H9 (cell line): Measurements from ENCODE around the gene METTL8. TPM values are rescaled to one million over a fixed set of nuclear protein-coding genes. Genes with fewer than 3 reads are reported as not detected.

ENCODE experiments used
- DNase-seq: peaks from one replicate; pipeline ENCODE4 v3.0.0-alpha.2; 2017
- H2AFZ ChIP-seq: one replicate; pipeline ENCODE4 v1.6.1; 2013; ENCODE audit warnings: mild to moderate bottlenecking, low read length, control low read depth, moderate library complexity
- H2AK5ac ChIP-seq: 2 replicates; pipeline ENCODE4 v1.6.1; 2013; ENCODE audit warnings: low read length, control low read depth, mixed read lengths; ENCODE audit not compliant: insufficient read length
- H2BK120ac ChIP-seq: one replicate; pipeline ENCODE4 v1.6.1; 2013; ENCODE audit warnings: low read depth, mild to moderate bottlenecking, low read length, control low read depth, inconsistent platforms; ENCODE audit not compliant: poor library complexity, severe bottlenecking
- H2BK12ac ChIP-seq: 2 replicates; pipeline ENCODE4 v1.6.1; 2013; ENCODE audit warnings: low read length, control low read depth, mixed read lengths, low read depth; ENCODE audit not compliant: insufficient read length
- H2BK15ac ChIP-seq: 2 replicates; pipeline ENCODE4 v1.6.1; 2013; ENCODE audit warnings: low read depth, low read length, control low read depth
- H2BK20ac ChIP-seq: one replicate; pipeline ENCODE4 v1.6.1; 2013; ENCODE audit warnings: low read depth, mild to moderate bottlenecking, low read length, control low read depth, inconsistent platforms; ENCODE audit not compliant: poor library complexity, severe bottlenecking
- H2BK5ac ChIP-seq: 2 replicates; pipeline ENCODE4 v1.6.1; 2013; ENCODE audit warnings: low read length, control low read depth, mixed read lengths; ENCODE audit not compliant: insufficient read length
- H3K14ac ChIP-seq: 2 replicates; pipeline ENCODE4 v1.6.1; 2013; ENCODE audit warnings: low read length, control low read depth; ENCODE audit not compliant: insufficient read depth
- H3K18ac ChIP-seq: 2 replicates; pipeline ENCODE4 v1.6.1; 2013; ENCODE audit warnings: low read depth, mild to moderate bottlenecking, mixed read lengths, low read length, control low read depth; ENCODE audit not compliant: insufficient read length
- H3K23ac ChIP-seq: 2 replicates; pipeline ENCODE4 v1.6.1; 2013; ENCODE audit warnings: low read length, control low read depth, mixed read lengths, low read depth; ENCODE audit not compliant: insufficient read length
- H3K23me2 ChIP-seq: 2 replicates; pipeline ENCODE4 v1.6.1; 2013; ENCODE audit warnings: low read depth, mild to moderate bottlenecking, mixed read lengths, low read length, control low read depth; ENCODE audit not compliant: insufficient read length, poor library complexity, severe bottlenecking
- H3K27ac ChIP-seq: 2 replicates; pipeline ENCODE4 v1.5.1; 2013; ENCODE audit warnings: low read length, control low read depth, mixed read lengths, low read depth; ENCODE audit not compliant: insufficient read length
- H3K27me3 ChIP-seq: 2 replicates; pipeline ENCODE4 v1.6.1; 2013; ENCODE audit warnings: low read length, control low read depth, inconsistent platforms; ENCODE audit not compliant: insufficient read depth
- H3K4ac ChIP-seq: 2 replicates; pipeline ENCODE4 v1.6.1; 2013; ENCODE audit warnings: low read depth, mild to moderate bottlenecking, control low read depth, inconsistent platforms, low read length, moderate library complexity
- H3K4me1 ChIP-seq: 2 replicates; pipeline ENCODE4 v1.6.1; 2013; ENCODE audit warnings: low read length, control low read depth, inconsistent platforms; ENCODE audit not compliant: insufficient read depth
- H3K4me2 ChIP-seq: 2 replicates; pipeline ENCODE4 v1.6.1; 2013; ENCODE audit warnings: low read length, control low read depth, mixed read lengths; ENCODE audit not compliant: insufficient read length, insufficient read depth
- H3K56ac ChIP-seq: 2 replicates; pipeline ENCODE4 v1.6.1; 2013; ENCODE audit warnings: low read depth, mild to moderate bottlenecking, mixed read lengths, low read length, control low read depth; ENCODE audit not compliant: insufficient read length
- H3K79me1 ChIP-seq: 2 replicates; pipeline ENCODE4 v1.6.1; 2013; ENCODE audit warnings: low read depth, mild to moderate bottlenecking, moderate library complexity, low read length, control low read depth, inconsistent platforms; ENCODE audit not compliant: insufficient read depth, poor library complexity, severe bottlenecking
- H3K79me2 ChIP-seq: 2 replicates; pipeline ENCODE4 v1.6.1; 2013; ENCODE audit warnings: low read length, control low read depth, inconsistent platforms; ENCODE audit not compliant: insufficient read depth
- H3K9ac ChIP-seq: 2 replicates; pipeline ENCODE4 v1.6.1; 2013; ENCODE audit warnings: low read length, control low read depth, mixed read lengths; ENCODE audit not compliant: insufficient read length; ENCODE audit errors: extremely low read depth
- H3K9me3 ChIP-seq: one replicate; pipeline ENCODE4 v1.6.1; 2013; ENCODE audit warnings: low read depth, low read length, inconsistent platforms; ENCODE audit not compliant: control insufficient read depth
- H3T11ph ChIP-seq: one replicate; pipeline ENCODE4 v1.6.1; 2013; ENCODE audit warnings: mild to moderate bottlenecking, low read length, control low read depth, inconsistent platforms
- H4K20me1 ChIP-seq: one replicate; pipeline ENCODE4 v1.6.1; 2013; ENCODE audit not compliant: control insufficient read depth, insufficient read length, insufficient read depth
- H4K5ac ChIP-seq: 2 replicates; pipeline ENCODE4 v1.6.1; 2013; ENCODE audit warnings: low read depth, mild to moderate bottlenecking, mixed read lengths, low read length, control low read depth; ENCODE audit not compliant: insufficient read length
- H4K8ac ChIP-seq: replicated peaks from 2 replicates; pipeline ENCODE4 v1.6.1; 2013; ENCODE audit warnings: low read length, control low read depth, mixed read lengths, low read depth; ENCODE audit not compliant: insufficient read length
- H4K91ac ChIP-seq: 2 replicates; pipeline ENCODE4 v1.6.1; 2013; ENCODE audit warnings: low read depth, mild to moderate bottlenecking, moderate library complexity, mixed read lengths, low read length, control low read depth; ENCODE audit not compliant: insufficient read length
- H3K27ac Mint-ChIP-seq, 3 experiments: 2 replicates in 2 of 3; 3 replicates in 1 of 3; pipeline ENCODE4 v1.8.0; 2020 to 2021; ENCODE audit warnings: mixed read lengths in 3 of 3, mild to moderate bottlenecking in 1 of 3, moderate library complexity in 1 of 3
- H3K27me3 Mint-ChIP-seq: 2 replicates; pipeline ENCODE4 v1.8.0; 2021; ENCODE audit warnings: low read depth, mild to moderate bottlenecking, moderate library complexity, mixed read lengths
- H3K36me3 Mint-ChIP-seq, 3 experiments: 2 replicates in 2 of 3; 3 replicates in 1 of 3; pipeline ENCODE4 v1.8.0; 2020 to 2021; ENCODE audit warnings: low read depth in 3 of 3, mixed read lengths in 3 of 3; ENCODE audit not compliant: insufficient read depth in 1 of 3
- H3K4me1 Mint-ChIP-seq, 2 experiments: 2 replicates each; pipeline ENCODE4 v1.8.0; 2020; ENCODE audit warnings: mixed read lengths in 2 of 2
- H3K4me3 Mint-ChIP-seq, 2 experiments: 2 replicates in 1 of 2; 3 replicates in 1 of 2; pipeline ENCODE4 v1.8.0; 2020 to 2021; ENCODE audit warnings: mild to moderate bottlenecking in 2 of 2, mixed read lengths in 2 of 2, moderate library complexity in 1 of 2
- H3K9me3 Mint-ChIP-seq, 2 experiments: 2 replicates in 1 of 2; 3 replicates in 1 of 2; pipeline ENCODE4 v1.8.0; 2020; ENCODE audit warnings: mild to moderate bottlenecking in 2 of 2, mixed read lengths in 2 of 2, moderate library complexity in 1 of 2
- WGBS: extraction: QIAGEN DNeasy Blood & Tissue Kit; methylation state at CpG from one replicate; pipeline ENCODE4 v1.1.7; 2013; ENCODE audit warnings: missing lambda C conversion rate, low lambda C conversion rate, mixed read lengths; ENCODE audit not compliant: insufficient read length; ENCODE audit errors: extremely low coverage; 5-methylcytosine and 5-hydroxymethylcytosine counted together
- total RNA-seq: library from RNA; stranded (reverse); gene quantifications from 2 replicates; pipeline ENCODE4 v1.2.1, GENCODE V29; 2021
- TF ChIP-seq, protein P1 (sequence below): fragments of 200-600 bp; sonication (generic); conservative IDR thresholded peaks from 3 replicates; pipeline ENCODE4 v1.8.0; 2021; ENCODE audit warnings: antibody characterized with exemption, mild to moderate bottlenecking

METTL8 gene
- total RNA-seq, 1 experiment from 2014 or later, result 40.9 TPM

DNA sequence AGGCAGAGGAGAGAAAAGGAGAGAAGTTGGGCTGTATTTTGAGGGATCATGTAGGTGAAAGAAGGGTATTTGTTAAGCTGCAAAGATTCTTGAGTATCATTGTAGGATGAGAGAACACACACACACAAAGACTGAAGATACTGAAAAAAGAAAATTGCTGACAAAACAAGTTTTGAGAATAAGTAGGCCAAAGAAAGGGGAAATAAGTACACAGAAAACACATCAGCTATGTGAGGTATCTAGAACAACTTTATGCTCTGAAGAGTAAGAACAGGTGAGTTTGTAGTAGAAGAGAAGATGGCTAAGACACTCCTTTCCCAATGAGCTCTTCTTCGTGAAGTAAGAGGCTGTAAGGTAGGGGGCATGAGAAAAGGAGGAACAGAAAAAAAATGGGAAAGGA lies 28.2 kb downstream of the METTL8 start:
- H4K91ac ChIP-seq, result no peak overlapping the region
- no peak overlapping the region for H3K14ac ChIP-seq
- no peak overlapping the region for H4K8ac ChIP-seq
- H2AFZ ChIP-seq, result no peak overlapping the region
- peaks cover 10% of the 10 kb centered on the region; the same call in 1 of the 2 replicates for H3K79me2 ChIP-seq
- H3K79me1 ChIP-seq, result peaks cover 3% of the 10 kb centered on the region
- peaks cover 10% of the 10 kb centered on the region for H3K4me1 ChIP-seq
- no peak overlapping the region for H3K4ac ChIP-seq
- H2BK15ac ChIP-seq, result no peak overlapping the region
- TF ChIP-seq, protein P1, sequence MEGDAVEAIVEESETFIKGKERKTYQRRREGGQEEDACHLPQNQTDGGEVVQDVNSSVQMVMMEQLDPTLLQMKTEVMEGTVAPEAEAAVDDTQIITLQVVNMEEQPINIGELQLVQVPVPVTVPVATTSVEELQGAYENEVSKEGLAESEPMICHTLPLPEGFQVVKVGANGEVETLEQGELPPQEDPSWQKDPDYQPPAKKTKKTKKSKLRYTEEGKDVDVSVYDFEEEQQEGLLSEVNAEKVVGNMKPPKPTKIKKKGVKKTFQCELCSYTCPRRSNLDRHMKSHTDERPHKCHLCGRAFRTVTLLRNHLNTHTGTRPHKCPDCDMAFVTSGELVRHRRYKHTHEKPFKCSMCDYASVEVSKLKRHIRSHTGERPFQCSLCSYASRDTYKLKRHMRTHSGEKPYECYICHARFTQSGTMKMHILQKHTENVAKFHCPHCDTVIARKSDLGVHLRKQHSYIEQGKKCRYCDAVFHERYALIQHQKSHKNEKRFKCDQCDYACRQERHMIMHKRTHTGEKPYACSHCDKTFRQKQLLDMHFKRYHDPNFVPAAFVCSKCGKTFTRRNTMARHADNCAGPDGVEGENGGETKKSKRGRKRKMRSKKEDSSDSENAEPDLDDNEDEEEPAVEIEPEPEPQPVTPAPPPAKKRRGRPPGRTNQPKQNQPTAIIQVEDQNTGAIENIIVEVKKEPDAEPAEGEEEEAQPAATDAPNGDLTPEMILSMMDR, result no peak
- peaks cover 19 to 25% (median 24%) of the 10 kb centered on the region in 3 experiments for H3K36me3 Mint-ChIP-seq
- H3T11ph ChIP-seq, result no peak overlapping the region
- no peak overlapping the region for H3K56ac ChIP-seq
- H3K23ac ChIP-seq, result no peak overlapping the region
- no peaks in the 10 kb centered on the region for H3K23me2 ChIP-seq
- H3K9me3 ChIP-seq, result no peaks in the 10 kb centered on the region
- no peaks in the 10 kb centered on the region for H3K27me3 ChIP-seq
- H3K4me3 Mint-ChIP-seq, result no peak overlapping the region
- H2AK5ac ChIP-seq, result no peak overlapping the region
- no peak overlapping the region for H3K18ac ChIP-seq
- H3K9ac ChIP-seq, result no peak overlapping the region
- no peak overlapping the region for H3K27ac ChIP-seq
- H2BK5ac ChIP-seq, result no peak overlapping the region
- H2BK12ac ChIP-seq, result no peak overlapping the region
- H3K27me3 Mint-ChIP-seq, result no peaks in the 10 kb centered on the region
- no peak overlapping the region for H3K4me2 ChIP-seq
- H4K20me1 ChIP-seq, result no peaks in the 10 kb centered on the region
- H4K5ac ChIP-seq, result no peak overlapping the region
- 0 out of 7 replicates have a peak overlapping the region, but pooled peaks of 1 of the 3 experiments have one; percentile 2 for H3K27ac Mint-ChIP-seq
- WGBS, result no CpG with 5 or more reads among the region's 1 CpG
- H2BK120ac ChIP-seq, result no peak overlapping the region
- H2BK20ac ChIP-seq, result no peak overlapping the region
- H3K4me1 Mint-ChIP-seq, result peaks cover 31 to 44% of the 10 kb centered on the region in 2 experiments
- no peak for DNase-seq
- H3K9me3 Mint-ChIP-seq, result peaks cover 6 to 7% of the 10 kb centered on the region in 2 experiments
